A549 (cell line): Measurements from ENCODE around the gene HOXA5. TPM values are rescaled to one million over a fixed set of nuclear protein-coding genes. Genes with fewer than 3 reads are reported as not detected.
A peak's percentile ranks its signal among the peaks of the same experiment; 100 is the strongest.

Experiments used
- ATAC-seq, 2 experiments: fragments of 200-7000 bp in 1 of 2; fragments of >200 bp in 1 of 2; cut with Nextera tagmentation in 1 of 2; cut with Tn5 transposase in 1 of 2; 3 replicates each; pipeline versions ENCODE4 v1.8.0 to v1.9.1; 2018 to 2020; ENCODE audit warnings: mild to moderate bottlenecking in 1 of 2, moderate library complexity in 1 of 2
- CTCF ChIA-PET: fragments of 300-600 bp; sonication (Branson Sonifier 250); formaldehyde crosslinking; extraction: SDS; loops from one replicate; lab custom pipeline; 2021; ENCODE audit warnings: antibody characterized with exemption, inconsistent platforms; lab: Yijun Ruan, JAX
- POLR2A ChIA-PET: fragments of 350-600 bp; formaldehyde crosslinking; extraction: SDS; loops from one replicate; lab custom pipeline; 2021; ENCODE audit warnings: antibody characterized with exemption, inconsistent platforms; lab: Yijun Ruan, JAX
- DNase-seq, 2 experiments: peaks; one replicate each; pipeline versions ENCODE4 v3.0.0 to v3.0.0-alpha.2; 2011 to 2016; ENCODE audit warnings: low read depth in 1 of 2, low spot score in 1 of 2
- FAIRE-seq: peaks from 2 replicates; lab custom pipeline; 2011; peaks lifted over from hg19 to GRCh38; lab: Jason Lieb, UNC
- H3K27ac ChIP-seq, 2 experiments: fragments of >200 bp; sonication (Bioruptor Twin); formaldehyde crosslinking; 3 replicates each; pipeline ENCODE4 v1.5.1; 2016 to 2017
- H3K4me1 ChIP-seq: fragments of >200 bp; sonication (Bioruptor Twin); formaldehyde crosslinking; 3 replicates; pipeline ENCODE4 v1.6.1; 2016
- H3K4me2 ChIP-seq: fragments of >200 bp; sonication (Bioruptor Twin); formaldehyde crosslinking; 3 replicates; pipeline ENCODE4 v1.6.1; 2016
- H3K4me3 ChIP-seq: fragments of >200 bp; sonication (Bioruptor Twin); formaldehyde crosslinking; 3 replicates; pipeline ENCODE4 v1.5.1; 2016
- H3K9me3 ChIP-seq: fragments of >200 bp; sonication (Bioruptor Twin); formaldehyde crosslinking; 3 replicates; pipeline ENCODE4 v1.6.1; 2016
- BCL3 ChIP-seq: fragments of >200 bp; sonication (Bioruptor Twin); formaldehyde crosslinking; IDR thresholded peaks from 3 replicates; pipeline ENCODE4 v1.6.1; 2016
- BHLHE40 ChIP-seq: IDR thresholded peaks from 2 replicates; pipeline ENCODE4 v1.6.1; 2012; ENCODE audit warnings: low read depth, low read length, inconsistent platforms
- CEBPB ChIP-seq, 2 experiments: fragments of >200 bp in 1 of 2; sonication (Bioruptor Twin) in 1 of 2; formaldehyde crosslinking in 1 of 2; IDR thresholded peaks; 2 replicates each; pipeline ENCODE4 v1.6.1; 2012 to 2016
- CTCF ChIP-seq: fragments of >200 bp; sonication (Bioruptor Twin); formaldehyde crosslinking; IDR thresholded peaks from 3 replicates; pipeline ENCODE4 v1.5.1; 2016
- E2F6 ChIP-seq: IDR thresholded peaks from 2 replicates; pipeline ENCODE4 v1.6.1; 2012; ENCODE audit warnings: low read depth, borderline replicate concordance
- EHF ChIP-seq: fragments of 250-450 bp; sonication (Bioruptor Pico); IDR thresholded peaks from 2 replicates; pipeline ENCODE4 v1.5.0; 2020; ENCODE audit warnings: mild to moderate bottlenecking
- HDAC2 ChIP-seq: fragments of 200-600 bp; sonication (generic); IDR thresholded peaks from 2 replicates; pipeline ENCODE4 v1.6.1; 2016
- HES2 ChIP-seq: fragments of >200 bp; sonication (Bioruptor Twin); formaldehyde crosslinking; IDR thresholded peaks from 2 replicates; pipeline ENCODE4 v1.6.1; 2016
- HOXB5 ChIP-seq: fragments of 250-450 bp; sonication (Bioruptor Pico); IDR thresholded peaks from 2 replicates; pipeline ENCODE4 v1.5.0; 2020; ENCODE audit warnings: mild to moderate bottlenecking, moderate library complexity
- JUN ChIP-seq, 2 experiments: fragments of >200 bp; sonication (Bioruptor Twin); formaldehyde crosslinking; IDR thresholded peaks; 2 replicates in 1 of 2; 3 replicates in 1 of 2; pipeline ENCODE4 v1.6.1; 2016 to 2017
- JUNB ChIP-seq: fragments of >200 bp; sonication (Bioruptor Twin); formaldehyde crosslinking; IDR thresholded peaks from 2 replicates; pipeline ENCODE4 v1.6.1; 2016
- KDM5A ChIP-seq: fragments of 200-600 bp; sonication (generic); IDR thresholded peaks from 2 replicates; pipeline ENCODE4 v1.6.1; 2016; ENCODE audit warnings: antibody characterized with exemption, mild to moderate bottlenecking
- MAX ChIP-seq: IDR thresholded peaks from 2 replicates; pipeline ENCODE4 v1.6.1; 2012
- MYC ChIP-seq: IDR thresholded peaks from 2 replicates; pipeline ENCODE4 v1.6.1; 2012; ENCODE audit warnings: mild to moderate bottlenecking, inconsistent platforms, low read length, improper control_type of control experiment, borderline replicate concordance
- POLR2AphosphoS2 ChIP-seq: conservative IDR thresholded peaks from 2 replicates; pipeline ENCODE4 v1.6.1; 2012; ENCODE audit warnings: low read length, improper control_type of control experiment, inconsistent platforms
- RAD21 ChIP-seq, 2 experiments: fragments of >200 bp in 1 of 2; sonication (Bioruptor Twin) in 1 of 2; formaldehyde crosslinking in 1 of 2; IDR thresholded peaks in 1 of 2; conservative IDR thresholded peaks in 1 of 2; 2 replicates in 1 of 2; 3 replicates in 1 of 2; pipeline ENCODE4 v1.6.1; 2012 to 2018; ENCODE audit warnings: inconsistent platforms in 1 of 2
- RARB ChIP-seq: fragments of 250-450 bp; sonication (Bioruptor Pico); IDR thresholded peaks from 2 replicates; pipeline ENCODE4 v1.8.0; 2021; ENCODE audit warnings: mild to moderate bottlenecking, moderate library complexity
- REST ChIP-seq: fragments of 200-600 bp; sonication (generic); IDR thresholded peaks from 2 replicates; pipeline ENCODE4 v1.6.1; 2016; ENCODE audit warnings: antibody characterized with exemption, mild to moderate bottlenecking, moderate library complexity
- RFX5 ChIP-seq: fragments of 450-650 bp; IDR thresholded peaks from 2 replicates; pipeline ENCODE4 v1.7.1; 2014; ENCODE audit warnings: antibody characterized with exemption, mild to moderate bottlenecking, moderate library complexity
- SMC3 ChIP-seq: fragments of >200 bp; sonication (Bioruptor Twin); formaldehyde crosslinking; IDR thresholded peaks from 3 replicates; pipeline ENCODE4 v1.6.1; 2018; ENCODE audit warnings: inconsistent platforms
- SREBF2 ChIP-seq: fragments of 450-650 bp; IDR thresholded peaks from 2 replicates; pipeline ENCODE4 v1.6.1; 2014; ENCODE audit warnings: mild to moderate bottlenecking, moderate library complexity
- USF2 ChIP-seq: fragments of 450-650 bp; IDR thresholded peaks from 2 replicates; pipeline ENCODE4 v1.6.1; 2014; ENCODE audit warnings: antibody characterized with exemption
- ZFP36 ChIP-seq: fragments of 450-650 bp; IDR thresholded peaks from 2 replicates; pipeline ENCODE4 v1.6.1; 2014; ENCODE audit warnings: borderline replicate concordance; ENCODE audit not compliant: partially characterized antibody
- ZNF302 ChIP-seq: fragments of 250-450 bp; sonication (Bioruptor Pico); IDR thresholded peaks from 2 replicates; pipeline ENCODE4 v1.9.0; 2021; ENCODE audit warnings: inconsistent platforms, mild to moderate bottlenecking, moderate library complexity
- WGBS: methylation state at CpG from one replicate; pipeline ENCODE4 v1.1.6; 2017; ENCODE audit errors: missing lambda C conversion rate; 5-methylcytosine and 5-hydroxymethylcytosine counted together
- polyA minus RNA-seq: library from RNA; depleted of rRNA, polyadenylated mRNA; stranded (reverse); fragments of >200 nt; gene quantifications from 2 replicates; pipeline ENCODE4 v1.2.3, GENCODE V29; 2011; rRNA and poly(A)+ RNA removed
- polyA plus RNA-seq, 4 experiments: library from polyadenylated mRNA; depleted of rRNA in 3 of 4; stranded (reverse); fragments of >200 nt; fragmentation: RNase III in 1 of 4; extraction: RNeasy Plus Mini Kit Qiagen cat#74134 plus additional on column Dnase treatment in 1 of 4; gene quantifications; 2 replicates in 3 of 4; 3 replicates in 1 of 4; pipeline ENCODE4 v1.2.3, GENCODE V29; 2011 to 2017

The HOXA5 gene
- polyA plus RNA-seq (2011; rRNA removed) (6.3 and 6.5 TPM in 2 replicates), polyA plus RNA-seq (2017; fragmentation: RNase III; extraction: RNeasy Plus Mini Kit Qiagen cat#74134 plus additional on column Dnase treatment) (2.9 to 4.9 TPM (median 4.0 TPM) in 3 replicates), polyA minus RNA-seq (2.5 and 3.1 TPM in 2 replicates)
- 4.4 and 5.0 TPM in 2 replicates for polyA plus RNA-seq (2012; cell fraction: cytosol; rRNA removed)
- 4.4 and 4.9 TPM in 2 replicates for polyA plus RNA-seq (2012; cell fraction: nucleus; rRNA removed)

GRCh38 chr7:27143023-27143949 is at the start of gene HOXA5:
Gene HOXA5 (minus strand): TSS chr7:27143681. CDS start chr7:27143607, 74 bp downstream.
- peak; percentile 78 to 85 for ATAC-seq
- ChIA-PET POLR2A (interaction anchor here (0.7 to 1.4 kb wide), 7 partner anchors 14 to 444 kb away, joined by 3 to 7 read pairs (median 4); partner anchors contain the start of genes HOXA7 and SKAP2), CTCF (interaction anchor here (0.6 to 11.1 kb wide), 37 partner anchors 8 to 905 kb away, joined by 3 to 160 read pairs (median 5); partner anchors contain the start of genes HOXA3, HOXA4, HOXA7 and HOXA9)
- FAIRE-seq = peak; percentile 80
- Histone ChIP-seq H3K4me3 (peak within 1 kb of the TSS; percentile 72), H3K27ac (peak within 1 kb of the TSS; percentile 79 to 93), H3K9me3 (no peaks in the 10 kb centered on the region), H3K4me1 (peaks cover 5% of the 10 kb centered on the region; the same call in 2 of the 3 replicates), H3K4me2 (peak within 1 kb of the TSS; percentile 87)
- 50% methylated on average over 77 of the region's 86 CpGs for WGBS
- TF ChIP-seq SMC3 (peak; percentile 77), USF2 (peak; percentile 79), KDM5A (0 out of 2 replicates have a peak, but pooled peaks have one; percentile 51), SREBF2 (no peak), JUN (IDR thresholded peaks at IDR 0.05) (peak; percentile 32 to 40; a peak in 1 of 5 replicates), RAD21 (conservative IDR thresholded peaks at IDR 0.05 in 1 of 2, IDR thresholded peaks at IDR 0.05 in 1 of 2) (peak; percentile 73 to 91), JUNB (no peak), HES2 (no peak), POLR2AphosphoS2 (no peak), CEBPB (IDR thresholded peaks at IDR 0.05) (peak; percentile 33 to 68; a peak in 3 of 4 replicates), RFX5 (no peak), MYC (peak; percentile 49; the same call in 1 of the 2 replicates), BCL3 (peak; percentile 62; the same call in 1 of the 3 replicates), E2F6 (no peak), HOXB5 (no peak), MAX (peak; percentile 74), ZNF302 (CRISPR knock-in tag) (no peak), EHF (CRISPR knock-in tag) (no peak), ZFP36 (peak; percentile 56), CTCF (peak; percentile 88), HDAC2 (no peak), RARB (CRISPR knock-in tag) (no peak), REST (no peak), BHLHE40 (peak; percentile 47)
- DNase-seq = peak; percentile 95 to 96
